PC-9 (cell line): ENCODE data around the gene NID1.

Experiments
- EZH2 ChIP-seq: fragments of 200-600 bp; sonication (generic); IDR thresholded peaks from 2 replicates; pipeline ENCODE4 v1.8.0; 2017; ENCODE audit warnings: antibody characterized with exemption, low read depth
- TF ChIP-seq, protein P1 (sequence below): fragments of 200-600 bp; sonication (generic); conservative IDR thresholded peaks from 2 replicates; pipeline ENCODE4 v1.6.1; 2017; ENCODE audit warnings: mixed run types, antibody characterized with exemption, mild to moderate bottlenecking, moderate library complexity

DNA sequence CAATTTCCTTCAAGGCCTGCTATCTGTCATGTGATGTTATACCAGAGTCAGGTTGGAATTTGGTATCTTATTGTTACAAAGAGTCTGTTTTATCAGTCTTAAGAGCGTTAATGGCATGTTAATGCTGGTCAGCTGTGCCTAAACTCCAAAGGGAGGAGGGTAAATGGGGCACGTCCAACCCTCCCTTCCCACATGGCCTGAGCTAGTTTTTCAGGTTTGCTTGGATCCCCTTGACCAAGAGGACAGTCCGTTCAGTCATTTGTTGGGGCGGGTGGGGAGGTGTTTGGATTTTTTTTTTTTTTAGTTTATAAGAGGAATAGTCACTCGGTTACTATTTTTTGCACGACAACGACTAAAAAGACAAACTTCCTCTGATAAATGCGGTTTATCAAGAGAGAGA lies 134.3 kb downstream of the NID1 start:
- TF ChIP-seq, protein P1, sequence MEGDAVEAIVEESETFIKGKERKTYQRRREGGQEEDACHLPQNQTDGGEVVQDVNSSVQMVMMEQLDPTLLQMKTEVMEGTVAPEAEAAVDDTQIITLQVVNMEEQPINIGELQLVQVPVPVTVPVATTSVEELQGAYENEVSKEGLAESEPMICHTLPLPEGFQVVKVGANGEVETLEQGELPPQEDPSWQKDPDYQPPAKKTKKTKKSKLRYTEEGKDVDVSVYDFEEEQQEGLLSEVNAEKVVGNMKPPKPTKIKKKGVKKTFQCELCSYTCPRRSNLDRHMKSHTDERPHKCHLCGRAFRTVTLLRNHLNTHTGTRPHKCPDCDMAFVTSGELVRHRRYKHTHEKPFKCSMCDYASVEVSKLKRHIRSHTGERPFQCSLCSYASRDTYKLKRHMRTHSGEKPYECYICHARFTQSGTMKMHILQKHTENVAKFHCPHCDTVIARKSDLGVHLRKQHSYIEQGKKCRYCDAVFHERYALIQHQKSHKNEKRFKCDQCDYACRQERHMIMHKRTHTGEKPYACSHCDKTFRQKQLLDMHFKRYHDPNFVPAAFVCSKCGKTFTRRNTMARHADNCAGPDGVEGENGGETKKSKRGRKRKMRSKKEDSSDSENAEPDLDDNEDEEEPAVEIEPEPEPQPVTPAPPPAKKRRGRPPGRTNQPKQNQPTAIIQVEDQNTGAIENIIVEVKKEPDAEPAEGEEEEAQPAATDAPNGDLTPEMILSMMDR = no peak
- no peak for TF ChIP-seq EZH2
